ENCODE results near the gene PFKFB4. TPM values are rescaled to one million over a fixed set of nuclear protein-coding genes. Genes with fewer than 3 reads are reported as not detected.

PFKFB4 gene
- total RNA-seq, 2 donors from 2014 or later, result 12.6 to 19.0 TPM

DNA sequence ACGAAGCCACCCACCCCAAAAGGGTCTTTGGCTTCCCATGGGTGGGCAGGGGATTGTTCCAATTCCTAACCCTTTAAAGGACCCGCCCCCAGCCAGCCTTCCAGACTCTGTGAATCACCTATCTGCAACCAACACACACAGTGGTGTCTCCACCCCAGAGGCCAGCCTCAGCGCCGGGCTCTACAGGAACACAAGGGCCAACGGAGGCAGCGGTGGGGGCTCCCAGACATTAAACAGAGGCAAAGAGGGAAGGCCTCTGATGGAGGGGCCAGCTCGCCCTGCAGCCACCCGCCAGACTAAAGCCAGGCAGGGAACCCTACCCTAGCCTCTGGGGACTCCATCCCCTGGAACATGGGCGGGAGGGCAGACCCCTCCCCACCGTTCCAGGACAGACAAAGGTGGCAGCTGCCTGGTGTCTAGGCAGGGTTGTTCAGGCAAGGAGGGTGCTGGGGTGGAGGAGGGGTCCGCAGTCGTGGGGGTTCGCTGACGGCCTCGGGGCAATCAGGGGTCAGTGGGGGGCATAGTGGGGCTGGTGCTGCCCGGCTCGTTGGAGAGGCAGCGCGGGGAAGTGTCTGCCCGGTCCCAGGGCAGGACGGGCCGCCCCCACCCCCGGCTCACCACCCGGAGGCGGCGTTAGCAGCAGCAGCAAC is 53.1 kb downstream of the PFKFB4 start:
- peaks cover 1% of the 10 kb centered on the region for H3K9me3 Mint-ChIP-seq
- peaks cover 5% of the 10 kb centered on the region for H3K27me3 Mint-ChIP-seq (ENCODE audit: insufficient read depth)
- peaks cover 27% of the 10 kb centered on the region for H3K4me1 Mint-ChIP-seq
- peaks cover 11% of the 10 kb centered on the region for H3K4me1 ChIP-seq (ENCODE audit: control insufficient read depth, insufficient read depth, low read length)
- H3K27me3 ChIP-seq (ENCODE audit: control insufficient read depth, insufficient read depth, low read length, poor library complexity, severe bottlenecking), result no peaks in the 10 kb centered on the region
- H3K9me3 ChIP-seq (ENCODE audit: control insufficient read depth, low read length), result peaks cover 3% of the 10 kb centered on the region
- H3K4me3 Mint-ChIP-seq, result peak overlapping the region; percentile 81
- H3K36me3 ChIP-seq (ENCODE audit: control insufficient read depth, insufficient read depth, low read length), result peaks cover 15% of the 10 kb centered on the region
- TF ChIP-seq, protein P1, sequence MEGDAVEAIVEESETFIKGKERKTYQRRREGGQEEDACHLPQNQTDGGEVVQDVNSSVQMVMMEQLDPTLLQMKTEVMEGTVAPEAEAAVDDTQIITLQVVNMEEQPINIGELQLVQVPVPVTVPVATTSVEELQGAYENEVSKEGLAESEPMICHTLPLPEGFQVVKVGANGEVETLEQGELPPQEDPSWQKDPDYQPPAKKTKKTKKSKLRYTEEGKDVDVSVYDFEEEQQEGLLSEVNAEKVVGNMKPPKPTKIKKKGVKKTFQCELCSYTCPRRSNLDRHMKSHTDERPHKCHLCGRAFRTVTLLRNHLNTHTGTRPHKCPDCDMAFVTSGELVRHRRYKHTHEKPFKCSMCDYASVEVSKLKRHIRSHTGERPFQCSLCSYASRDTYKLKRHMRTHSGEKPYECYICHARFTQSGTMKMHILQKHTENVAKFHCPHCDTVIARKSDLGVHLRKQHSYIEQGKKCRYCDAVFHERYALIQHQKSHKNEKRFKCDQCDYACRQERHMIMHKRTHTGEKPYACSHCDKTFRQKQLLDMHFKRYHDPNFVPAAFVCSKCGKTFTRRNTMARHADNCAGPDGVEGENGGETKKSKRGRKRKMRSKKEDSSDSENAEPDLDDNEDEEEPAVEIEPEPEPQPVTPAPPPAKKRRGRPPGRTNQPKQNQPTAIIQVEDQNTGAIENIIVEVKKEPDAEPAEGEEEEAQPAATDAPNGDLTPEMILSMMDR (conservative IDR thresholded peaks at IDR 0.05), result no peak
- peak overlapping the region; percentile 32 for H3K27ac ChIP-seq (ENCODE audit: low read depth, low read length)
- H3K36me3 Mint-ChIP-seq (ENCODE audit: low read depth), result peaks cover 19% of the 10 kb centered on the region
- peak overlapping the region; percentile 57 for H3K9ac ChIP-seq (ENCODE audit: extremely low read depth, low read length, poor library complexity, severe bottlenecking)
- H3K27ac Mint-ChIP-seq, result peak overlapping the region; percentile 85
- peak overlapping the region; percentile 88 for H3K4me3 ChIP-seq (ENCODE audit: low read length)
- DNase-seq, result peak; percentile 86
- WGBS, 2 experiments (ENCODE audit: insufficient coverage in 1 of 2, insufficient read length in 1 of 2), result 3 to 26% methylated on average over 3 to 26 of the region's 26 CpGs

DNA sequence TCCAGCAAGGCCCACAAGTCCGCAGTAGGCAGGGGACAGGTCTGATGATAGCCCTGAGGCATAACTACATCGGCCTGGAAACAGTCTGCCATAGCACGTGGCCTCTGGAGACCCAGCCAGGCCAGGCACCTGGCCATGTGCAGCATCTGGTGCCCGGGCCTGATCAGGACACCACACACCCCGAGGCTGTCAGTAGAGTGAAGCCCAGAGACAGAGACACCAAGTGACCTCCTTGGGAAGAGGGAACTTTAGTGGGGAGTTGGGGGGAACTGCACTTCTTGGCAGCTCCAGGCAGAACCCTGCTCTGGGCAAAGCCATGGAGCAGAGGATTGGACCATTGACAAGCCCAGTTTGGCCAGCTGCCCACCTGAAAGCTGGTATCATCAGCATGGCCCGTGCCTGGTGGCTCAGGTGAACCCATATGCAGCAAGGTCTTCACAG is 53.9 kb downstream of the PFKFB4 start:
- Histone ChIP-seq H3K36me3 (ENCODE audit: control insufficient read depth, insufficient read depth, low read length) (peaks cover 22% of the 10 kb centered on the region), H3K9me3 (ENCODE audit: control insufficient read depth, low read length) (peaks cover 9% of the 10 kb centered on the region), H3K9ac (ENCODE audit: extremely low read depth, low read length, poor library complexity, severe bottlenecking) (peak overlapping the region; percentile 57), H3K4me1 (ENCODE audit: control insufficient read depth, insufficient read depth, low read length) (peaks cover 11% of the 10 kb centered on the region), H3K27me3 (ENCODE audit: control insufficient read depth, insufficient read depth, low read length, poor library complexity, severe bottlenecking) (no peaks in the 10 kb centered on the region), H3K27ac (ENCODE audit: low read depth, low read length) (no peak overlapping the region), H3K4me3 (ENCODE audit: low read length) (peak overlapping the region; percentile 88)
- Mint-ChIP-seq H3K9me3 (peaks cover 8% of the 10 kb centered on the region), H3K27me3 (ENCODE audit: insufficient read depth) (peaks cover 5% of the 10 kb centered on the region), H3K4me3 (peak overlapping the region; percentile 81), H3K27ac (no peak overlapping the region), H3K36me3 (ENCODE audit: low read depth) (peaks cover 27% of the 10 kb centered on the region), H3K4me1 (peaks cover 26% of the 10 kb centered on the region)
- no peak for DNase-seq
- WGBS, 2 experiments (ENCODE audit: insufficient coverage in 1 of 2, insufficient read length in 1 of 2), result 89 to 95% methylated on average over 6 of the region's 6 CpGs
- TF ChIP-seq, protein P1 (conservative IDR thresholded peaks at IDR 0.05), result no peak

DNA sequence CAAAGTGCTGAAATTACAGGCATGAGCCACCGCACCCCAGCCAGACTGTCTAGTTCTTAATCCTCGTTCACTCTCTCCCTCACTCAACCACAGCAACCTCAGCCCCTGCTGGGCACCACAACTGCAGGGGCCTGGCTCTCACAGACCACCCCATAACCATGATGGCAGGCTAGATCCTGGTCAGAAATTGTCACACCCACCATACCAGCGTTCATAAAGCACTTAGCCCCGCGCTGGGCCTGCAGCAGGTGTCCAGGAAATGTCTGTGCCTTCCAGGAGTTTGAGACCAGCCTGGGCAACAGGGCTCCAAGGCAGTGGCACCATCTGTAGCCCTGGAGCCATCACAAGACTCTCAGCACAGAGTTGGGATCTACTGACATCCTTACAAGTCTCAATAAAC is 54.5 kb downstream of the PFKFB4 start:
- 93 to 100% methylated on average over 1 to 5 of the region's 5 CpGs for WGBS, 2 experiments (ENCODE audit: insufficient coverage in 1 of 2, insufficient read length in 1 of 2)
- Mint-ChIP-seq H3K27me3 (ENCODE audit: insufficient read depth) (peaks cover 5% of the 10 kb centered on the region), H3K9me3 (peaks cover 9% of the 10 kb centered on the region), H3K27ac (no peak overlapping the region), H3K36me3 (ENCODE audit: low read depth) (peaks cover 32% of the 10 kb centered on the region), H3K4me1 (peaks cover 21% of the 10 kb centered on the region), H3K4me3 (no peak overlapping the region)
- TF ChIP-seq, protein P1 (conservative IDR thresholded peaks at IDR 0.05), result no peak
- Histone ChIP-seq H3K36me3 (ENCODE audit: control insufficient read depth, insufficient read depth, low read length) (peaks cover 26% of the 10 kb centered on the region), H3K4me3 (ENCODE audit: low read length) (peak overlapping the region; percentile 88), H3K4me1 (ENCODE audit: control insufficient read depth, insufficient read depth, low read length) (peaks cover 11% of the 10 kb centered on the region), H3K27ac (ENCODE audit: low read depth, low read length) (no peak overlapping the region), H3K27me3 (ENCODE audit: control insufficient read depth, insufficient read depth, low read length, poor library complexity, severe bottlenecking) (no peaks in the 10 kb centered on the region), H3K9ac (ENCODE audit: extremely low read depth, low read length, poor library complexity, severe bottlenecking) (no peak overlapping the region), H3K9me3 (ENCODE audit: control insufficient read depth, low read length) (peaks cover 9% of the 10 kb centered on the region)
- no peak for DNase-seq

Measured in endodermal cell (in vitro differentiated cells).